Liver (tissue), 9 donors: ENCODE data around the gene CASZ1. TPM values are rescaled to one million over a fixed set of nuclear protein-coding genes. Genes with fewer than 3 reads are reported as not detected.

ENCODE experiments used
- DNase-seq: peaks from one replicate; pipeline ENCODE4 v3.0.0-alpha.2; 2017; ENCODE audit warnings: low spot score
- H3K27ac ChIP-seq, 2 donors: one replicate each; pipeline ENCODE4 v1.7.0; 2013; ENCODE audit warnings: inconsistent platforms in 2 of 2, low read length in 2 of 2, control low read depth in 1 of 2, low read depth in 1 of 2, mild to moderate bottlenecking in 1 of 2
- H3K27me3 ChIP-seq, 4 donors: one replicate each; pipeline versions ENCODE4 v1.6.1 to v1.7.0; 2013; ENCODE audit warnings: low read length in 3 of 4, inconsistent platforms in 1 of 4, mild to moderate bottlenecking in 1 of 4, moderate library complexity in 1 of 4; ENCODE audit not compliant: control insufficient read depth in 4 of 4, insufficient read depth in 4 of 4
- H3K36me3 ChIP-seq, 4 donors: one replicate each; pipeline versions ENCODE4 v1.6.1 to v1.7.0; 2013; ENCODE audit warnings: low read length in 3 of 4, mild to moderate bottlenecking in 3 of 4, low read depth in 1 of 4, moderate library complexity in 1 of 4; ENCODE audit not compliant: control insufficient read depth in 4 of 4, insufficient read depth in 3 of 4
- H3K4me1 ChIP-seq, 4 donors: one replicate each; pipeline versions ENCODE4 v1.6.1 to v1.7.0; 2013; ENCODE audit warnings: low read length in 3 of 4, mild to moderate bottlenecking in 3 of 4, moderate library complexity in 1 of 4; ENCODE audit not compliant: control insufficient read depth in 4 of 4, insufficient read depth in 4 of 4
- H3K4me3 ChIP-seq, 3 donors: one replicate each; pipeline versions ENCODE4 v1.6.1 to v1.7.0; 2013; ENCODE audit warnings: low read length in 3 of 3, control low read depth in 1 of 3, low read depth in 1 of 3, mild to moderate bottlenecking in 1 of 3
- H3K9ac ChIP-seq, 2 donors: one replicate each; pipeline ENCODE4 v1.7.0; 2013; ENCODE audit warnings: low read length in 2 of 2, mild to moderate bottlenecking in 2 of 2, moderate library complexity in 2 of 2, control low read depth in 1 of 2, low read depth in 1 of 2
- H3K9me3 ChIP-seq, 4 donors: one replicate each; pipeline versions ENCODE4 v1.6.1 to v1.7.0; 2013; ENCODE audit warnings: low read length in 3 of 4; ENCODE audit not compliant: control insufficient read depth in 4 of 4
- EGR1 ChIP-seq, 2 donors: IDR thresholded peaks; 2 replicates each; pipeline ENCODE4 v1.6.1; 2016 to 2018; ENCODE audit warnings: antibody characterized with exemption in 2 of 2, low read depth in 2 of 2
- FOXA2 ChIP-seq: IDR thresholded peaks from 2 replicates; pipeline ENCODE4 v1.6.1; 2016; ENCODE audit warnings: antibody characterized with exemption
- HNF4A ChIP-seq, 2 donors: conservative IDR thresholded peaks; 2 replicates each; pipeline ENCODE4 v1.6.1; 2016; ENCODE audit warnings: antibody characterized with exemption in 2 of 2, mild to moderate bottlenecking in 2 of 2
- JUND ChIP-seq, 2 donors: IDR thresholded peaks; 2 replicates each; pipeline ENCODE4 v1.6.1; 2016; ENCODE audit warnings: antibody characterized with exemption in 2 of 2
- RAD21 ChIP-seq, 2 donors: IDR thresholded peaks; 2 replicates each; pipeline ENCODE4 v1.6.1; 2016; ENCODE audit warnings: antibody characterized with exemption in 2 of 2, mild to moderate bottlenecking in 2 of 2
- RXRA ChIP-seq, 2 donors: IDR thresholded peaks; 2 replicates each; pipeline ENCODE4 v1.6.1; 2017 to 2018; ENCODE audit warnings: antibody characterized with exemption in 2 of 2, mild to moderate bottlenecking in 1 of 2
- SP1 ChIP-seq: IDR thresholded peaks from 2 replicates; pipeline ENCODE4 v1.6.1; 2018; ENCODE audit warnings: antibody characterized with exemption, mild to moderate bottlenecking
- YY1 ChIP-seq: IDR thresholded peaks from 2 replicates; pipeline ENCODE4 v1.6.1; 2016; ENCODE audit warnings: antibody characterized with exemption, mild to moderate bottlenecking
- WGBS: extraction: QIAGEN DNeasy Blood & Tissue Kit; methylation state at CpG from one replicate; pipeline ENCODE4 v1.1.7; 2013; 5-methylcytosine and 5-hydroxymethylcytosine counted together
- polyA plus RNA-seq, 2 donors: library from polyadenylated mRNA; stranded (reverse) in 1 of 2; unstranded in 1 of 2; fragments of 200-250 nt in 1 of 2; fragments of >200 nt in 1 of 2; fragmentation: Nextera tagmentation in 1 of 2; extraction: Ambion mirVana in 1 of 2; gene quantifications; one replicate each; pipeline versions ENCODE4 v1.2.1 to v1.2.3, GENCODE V29; 2013 to 2015
- total RNA-seq, 2 donors: library from RNA; depleted of rRNA; stranded (reverse); fragments of >200 nt; gene quantifications; one replicate each; pipeline ENCODE4 v1.2.3, GENCODE V29; 2014
- TF ChIP-seq, protein P1 (sequence below): IDR thresholded peaks from 2 replicates; pipeline ENCODE4 v1.6.1; 2016; ENCODE audit warnings: antibody characterized with exemption
- TF ChIP-seq, protein P2 (sequence below): IDR thresholded peaks from 2 replicates; pipeline ENCODE4 v1.6.1; 2016; ENCODE audit warnings: antibody characterized with exemption, mild to moderate bottlenecking
- TF ChIP-seq, protein P3 (sequence below): IDR thresholded peaks from 2 replicates; pipeline ENCODE4 v1.6.1; 2016; ENCODE audit warnings: antibody characterized with exemption
- donor health status: healthy.
- donor health status: healthy.
- donor health status: healthy.
- donor health status: healthy.
- donor health status: healthy.

The CASZ1 gene
- total and polyA plus RNA-seq, 4 donors, result 1.0 to 3.5 (median 1.9) TPM

DNA sequence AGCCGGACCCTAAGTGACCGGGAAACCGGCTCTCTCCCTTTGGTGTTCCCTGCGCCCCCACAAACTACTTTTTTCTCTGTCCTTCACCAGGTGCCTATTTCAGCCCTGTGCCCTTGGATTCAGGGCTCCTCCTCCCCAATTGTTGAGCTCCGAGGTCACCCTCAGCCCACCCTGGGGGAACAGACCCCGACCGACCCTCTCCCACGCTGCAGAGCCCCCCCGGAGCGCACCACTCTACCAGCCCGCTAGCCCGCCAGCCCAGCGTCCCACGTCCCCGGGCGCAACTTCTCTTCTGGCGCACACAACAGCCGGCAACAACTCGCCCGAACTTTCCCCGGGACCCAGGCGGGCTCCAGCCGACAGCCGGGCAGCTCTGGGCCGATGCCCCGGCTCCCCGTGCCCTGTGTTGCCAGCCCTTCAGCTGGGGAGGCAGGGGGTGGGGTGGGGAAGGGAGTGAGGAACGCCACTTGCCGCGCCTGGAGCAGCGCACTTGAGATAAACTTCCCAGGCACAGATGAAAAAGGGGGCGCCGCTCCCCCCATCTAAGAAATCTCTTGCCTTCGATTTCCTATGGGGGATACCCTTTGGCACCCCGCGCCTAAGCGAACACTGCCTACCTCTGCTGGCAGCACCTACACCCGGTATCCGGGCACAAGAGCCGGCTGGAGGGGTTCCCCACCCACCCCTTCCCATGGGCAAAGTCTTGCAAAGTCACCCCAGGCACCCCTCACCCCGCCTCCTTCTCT lies 997 bp downstream of the CASZ1 start:
- peak overlapping the region in 1 of 2 donors; percentile 31 for H3K9ac ChIP-seq
- DNase-seq, result no peak
- no peaks in the 10 kb centered on the region for H3K36me3 ChIP-seq
- H3K27ac ChIP-seq, result no peak overlapping the region
- under 1% methylated on average over 41 of the region's 41 CpGs for WGBS
- peaks cover 18 to 33% (median 22%) of the 10 kb centered on the region in 4 donors for H3K4me1 ChIP-seq
- H3K9me3 ChIP-seq, result no peaks in the 10 kb centered on the region
- TF ChIP-seq YY1 (no peak), RAD21 (IDR thresholded peaks at IDR 0.05) (no peak), FOXA2 (no peak), RXRA (IDR thresholded peaks at IDR 0.05) (no peak)
- TF ChIP-seq, protein P1, sequence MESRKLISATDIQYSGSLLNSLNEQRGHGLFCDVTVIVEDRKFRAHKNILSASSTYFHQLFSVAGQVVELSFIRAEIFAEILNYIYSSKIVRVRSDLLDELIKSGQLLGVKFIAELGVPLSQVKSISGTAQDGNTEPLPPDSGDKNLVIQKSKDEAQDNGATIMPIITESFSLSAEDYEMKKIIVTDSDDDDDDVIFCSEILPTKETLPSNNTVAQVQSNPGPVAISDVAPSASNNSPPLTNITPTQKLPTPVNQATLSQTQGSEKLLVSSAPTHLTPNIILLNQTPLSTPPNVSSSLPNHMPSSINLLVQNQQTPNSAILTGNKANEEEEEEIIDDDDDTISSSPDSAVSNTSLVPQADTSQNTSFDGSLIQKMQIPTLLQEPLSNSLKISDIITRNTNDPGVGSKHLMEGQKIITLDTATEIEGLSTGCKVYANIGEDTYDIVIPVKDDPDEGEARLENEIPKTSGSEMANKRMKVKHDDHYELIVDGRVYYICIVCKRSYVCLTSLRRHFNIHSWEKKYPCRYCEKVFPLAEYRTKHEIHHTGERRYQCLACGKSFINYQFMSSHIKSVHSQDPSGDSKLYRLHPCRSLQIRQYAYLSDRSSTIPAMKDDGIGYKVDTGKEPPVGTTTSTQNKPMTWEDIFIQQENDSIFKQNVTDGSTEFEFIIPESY, result no peak
- TF ChIP-seq, protein P2, sequence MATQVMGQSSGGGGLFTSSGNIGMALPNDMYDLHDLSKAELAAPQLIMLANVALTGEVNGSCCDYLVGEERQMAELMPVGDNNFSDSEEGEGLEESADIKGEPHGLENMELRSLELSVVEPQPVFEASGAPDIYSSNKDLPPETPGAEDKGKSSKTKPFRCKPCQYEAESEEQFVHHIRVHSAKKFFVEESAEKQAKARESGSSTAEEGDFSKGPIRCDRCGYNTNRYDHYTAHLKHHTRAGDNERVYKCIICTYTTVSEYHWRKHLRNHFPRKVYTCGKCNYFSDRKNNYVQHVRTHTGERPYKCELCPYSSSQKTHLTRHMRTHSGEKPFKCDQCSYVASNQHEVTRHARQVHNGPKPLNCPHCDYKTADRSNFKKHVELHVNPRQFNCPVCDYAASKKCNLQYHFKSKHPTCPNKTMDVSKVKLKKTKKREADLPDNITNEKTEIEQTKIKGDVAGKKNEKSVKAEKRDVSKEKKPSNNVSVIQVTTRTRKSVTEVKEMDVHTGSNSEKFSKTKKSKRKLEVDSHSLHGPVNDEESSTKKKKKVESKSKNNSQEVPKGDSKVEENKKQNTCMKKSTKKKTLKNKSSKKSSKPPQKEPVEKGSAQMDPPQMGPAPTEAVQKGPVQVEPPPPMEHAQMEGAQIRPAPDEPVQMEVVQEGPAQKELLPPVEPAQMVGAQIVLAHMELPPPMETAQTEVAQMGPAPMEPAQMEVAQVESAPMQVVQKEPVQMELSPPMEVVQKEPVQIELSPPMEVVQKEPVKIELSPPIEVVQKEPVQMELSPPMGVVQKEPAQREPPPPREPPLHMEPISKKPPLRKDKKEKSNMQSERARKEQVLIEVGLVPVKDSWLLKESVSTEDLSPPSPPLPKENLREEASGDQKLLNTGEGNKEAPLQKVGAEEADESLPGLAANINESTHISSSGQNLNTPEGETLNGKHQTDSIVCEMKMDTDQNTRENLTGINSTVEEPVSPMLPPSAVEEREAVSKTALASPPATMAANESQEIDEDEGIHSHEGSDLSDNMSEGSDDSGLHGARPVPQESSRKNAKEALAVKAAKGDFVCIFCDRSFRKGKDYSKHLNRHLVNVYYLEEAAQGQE, result no peak
- peak overlapping the region in 2 of 3 donors; percentile 31 to 86 for H3K4me3 ChIP-seq
- H3K27me3 ChIP-seq, result peaks cover 0 to 11% (median 0%) of the 10 kb centered on the region in 4 donors

DNA sequence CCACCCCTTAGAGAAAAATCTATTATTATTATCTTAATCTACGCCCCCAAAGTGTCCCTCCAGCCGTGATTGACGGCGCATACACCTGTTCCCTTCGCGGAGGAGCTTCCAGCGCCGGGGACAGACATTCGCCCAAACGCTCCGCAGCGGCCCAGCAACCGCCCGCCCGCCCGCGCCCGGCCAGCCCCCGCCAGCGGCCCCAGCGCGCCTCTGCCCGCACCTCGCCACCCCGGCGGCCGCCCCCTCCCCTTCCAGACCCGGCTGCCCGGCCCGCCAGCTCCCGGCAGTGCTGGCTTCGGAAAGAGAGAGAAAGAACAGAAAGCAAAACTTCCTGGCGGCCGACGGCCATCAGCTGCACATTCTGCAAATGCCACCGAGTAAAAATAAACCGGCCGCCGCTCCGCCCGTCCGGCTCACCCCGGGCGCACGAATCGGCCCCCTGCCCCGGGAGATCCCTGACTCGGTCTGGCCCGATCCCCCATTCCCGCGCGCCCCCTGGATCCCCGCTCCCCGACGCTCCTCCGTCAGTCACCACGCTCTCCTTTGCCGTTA lies 1.6 kb downstream of the CASZ1 start:
- TF ChIP-seq FOXA2 (no peak), HNF4A (conservative IDR thresholded peaks at IDR 0.05) (no peak), SP1 (no peak), EGR1 (IDR thresholded peaks at IDR 0.05; ENCODE audit: low read depth in 2 of 2) (no peak), JUND (IDR thresholded peaks at IDR 0.05) (no peak), RAD21 (IDR thresholded peaks at IDR 0.05) (no peak)
- TF ChIP-seq, protein P3, sequence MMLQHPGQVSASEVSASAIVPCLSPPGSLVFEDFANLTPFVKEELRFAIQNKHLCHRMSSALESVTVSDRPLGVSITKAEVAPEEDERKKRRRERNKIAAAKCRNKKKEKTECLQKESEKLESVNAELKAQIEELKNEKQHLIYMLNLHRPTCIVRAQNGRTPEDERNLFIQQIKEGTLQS, result no peak
- Histone ChIP-seq H3K27ac (no peak overlapping the region), H3K27me3 (peaks cover 0 to 11% (median 0%) of the 10 kb centered on the region in 4 donors), H3K9me3 (no peaks in the 10 kb centered on the region), H3K9ac (peak overlapping the region in 1 of 2 donors; percentile 31), H3K36me3 (no peaks in the 10 kb centered on the region), H3K4me1 (peaks cover 18 to 33% (median 22%) of the 10 kb centered on the region in 4 donors), H3K4me3 (peak overlapping the region in 2 of 3 donors; percentile 51 to 86)
- no peak for DNase-seq
- WGBS, result under 1% methylated on average over 58 of the region's 58 CpGs
